ENCODE measurements around the gene GYS2.

GRCh38 chr12:21547437-21547836 is 57.2 kb downstream of the GYS2 start:
- TF ChIP-seq EP300 (IDR thresholded peaks at IDR 0.05): no peak
- no peak for TF ChIP-seq CTCF (IDR thresholded peaks at IDR 0.05)
- TF ChIP-seq POLR2A (IDR thresholded peaks at IDR 0.05; ENCODE audit: low read depth): no peak
- TF ChIP-seq POLR2AphosphoS5 (IDR thresholded peaks at IDR 0.05): no peak
